ENCODE data around the gene HOXA3. TPM values are rescaled to one million over a fixed set of nuclear protein-coding genes. Genes with fewer than 3 reads are reported as not detected.

The HOXA3 gene
- polyA plus RNA-seq, 1 donor (not counting 4 experiments of a cell fraction or from before 2014, with no cell fraction given), result 0.58 TPM

DNA sequence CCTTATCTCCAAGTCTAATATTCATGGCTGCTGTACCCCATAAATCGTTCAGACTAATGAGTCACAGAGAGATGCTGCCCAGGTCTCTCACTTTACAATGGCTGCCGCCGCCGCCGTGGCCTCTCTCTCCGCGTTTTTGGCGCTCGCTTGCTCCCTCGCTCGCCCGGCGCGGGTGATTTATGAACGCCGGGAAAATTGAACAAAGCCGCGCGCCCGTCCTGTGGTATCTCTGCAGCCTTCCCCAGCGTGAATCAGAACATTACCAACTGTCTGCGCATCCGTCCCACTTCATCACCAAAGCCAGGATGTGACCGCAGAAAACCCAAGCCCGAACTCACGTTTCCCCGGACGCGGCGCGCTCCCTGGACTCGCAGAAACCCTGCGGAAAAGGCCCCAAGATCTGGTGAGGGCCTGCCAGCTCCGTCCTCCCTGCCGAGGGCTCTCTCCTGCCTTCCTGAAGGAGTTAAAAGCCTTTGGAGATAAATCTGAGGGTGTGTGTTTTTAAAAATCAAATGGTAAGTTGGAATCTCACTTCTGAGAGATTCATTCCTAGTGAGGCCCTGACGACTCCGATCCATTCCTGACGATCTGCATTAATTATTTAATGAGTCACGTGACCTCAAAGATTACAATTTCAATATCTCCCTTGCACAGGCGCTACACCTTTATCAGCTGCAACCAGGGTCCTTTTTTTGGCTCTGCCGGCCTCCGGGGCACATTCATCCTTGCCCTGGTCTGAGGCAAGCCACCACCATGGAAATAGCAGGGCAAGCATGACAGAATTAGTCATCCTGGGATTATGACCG lies 28.1 kb downstream of the HOXA3 start:
- Histone ChIP-seq H4K20me1 (ENCODE audit: control insufficient read depth, extremely low read depth, insufficient read depth, low read length) (no peaks in the 10 kb centered on the region), H3K9ac (ENCODE audit: control insufficient read depth, extremely low read depth, insufficient read depth, low read length) (no peak overlapping the region), H3K4me3 (ENCODE audit: control insufficient read depth in 2 of 3, extremely low read depth in 1 of 3, insufficient read depth in 2 of 3, low read depth in 1 of 3, low read length in 3 of 3) (no peak overlapping the region), H3K27ac (ENCODE audit: control insufficient read depth, insufficient read depth, low read length) (no peak overlapping the region), H3K9me1 (ENCODE audit: control insufficient read depth, extremely low read depth, insufficient read depth, low read length) (no peaks in the 10 kb centered on the region), H3K4me2 (ENCODE audit: control insufficient read depth, extremely low read depth, insufficient read depth, low read depth, low read length) (peak overlapping the region; percentile 38), H3K9me3 (ENCODE audit: control insufficient read depth, low read depth, low read length) (no peaks in the 10 kb centered on the region), H3K27me3 (ENCODE audit: control insufficient read depth, extremely low read depth, insufficient read depth, low read length) (no peaks in the 10 kb centered on the region), H3K36me3 (ENCODE audit: control insufficient read depth in 2 of 2, extremely low read depth in 1 of 2, insufficient read depth in 2 of 2, low read length in 2 of 2) (peaks cover 0 to 4% of the 10 kb centered on the region in 2 experiments), H2AFZ (ENCODE audit: control insufficient read depth, low read length) (no peak overlapping the region), H3K4me1 (ENCODE audit: control insufficient read depth, extremely low read depth, insufficient read depth, low read length) (no peaks in the 10 kb centered on the region), H3K79me2 (ENCODE audit: control insufficient read depth, insufficient read depth, low read length) (no peaks in the 10 kb centered on the region)
- DNase-seq (ENCODE audit: low read depth, low spot score) (no peak), FAIRE-seq (no peak)
- dilution Hi-C loops (cut with MboI; ENCODE audit: extremely low pct_ligation_motif_present, low sequenced_read_pairs), result no loop called here
- TF ChIP-seq, protein P1, sequence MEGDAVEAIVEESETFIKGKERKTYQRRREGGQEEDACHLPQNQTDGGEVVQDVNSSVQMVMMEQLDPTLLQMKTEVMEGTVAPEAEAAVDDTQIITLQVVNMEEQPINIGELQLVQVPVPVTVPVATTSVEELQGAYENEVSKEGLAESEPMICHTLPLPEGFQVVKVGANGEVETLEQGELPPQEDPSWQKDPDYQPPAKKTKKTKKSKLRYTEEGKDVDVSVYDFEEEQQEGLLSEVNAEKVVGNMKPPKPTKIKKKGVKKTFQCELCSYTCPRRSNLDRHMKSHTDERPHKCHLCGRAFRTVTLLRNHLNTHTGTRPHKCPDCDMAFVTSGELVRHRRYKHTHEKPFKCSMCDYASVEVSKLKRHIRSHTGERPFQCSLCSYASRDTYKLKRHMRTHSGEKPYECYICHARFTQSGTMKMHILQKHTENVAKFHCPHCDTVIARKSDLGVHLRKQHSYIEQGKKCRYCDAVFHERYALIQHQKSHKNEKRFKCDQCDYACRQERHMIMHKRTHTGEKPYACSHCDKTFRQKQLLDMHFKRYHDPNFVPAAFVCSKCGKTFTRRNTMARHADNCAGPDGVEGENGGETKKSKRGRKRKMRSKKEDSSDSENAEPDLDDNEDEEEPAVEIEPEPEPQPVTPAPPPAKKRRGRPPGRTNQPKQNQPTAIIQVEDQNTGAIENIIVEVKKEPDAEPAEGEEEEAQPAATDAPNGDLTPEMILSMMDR (optimal IDR thresholded peaks at IDR 0.05 in 1 of 3, IDR thresholded peaks at IDR 0.05 in 1 of 3, conservative IDR thresholded peaks at IDR 0.05 in 1 of 3; ENCODE audit: extremely low read depth in 1 of 3, insufficient read depth in 2 of 3, low read length in 3 of 3), result no peak
- TF ChIP-seq EZH2 (IDR thresholded peaks at IDR 0.05; ENCODE audit: low read length), result no peak

DNA sequence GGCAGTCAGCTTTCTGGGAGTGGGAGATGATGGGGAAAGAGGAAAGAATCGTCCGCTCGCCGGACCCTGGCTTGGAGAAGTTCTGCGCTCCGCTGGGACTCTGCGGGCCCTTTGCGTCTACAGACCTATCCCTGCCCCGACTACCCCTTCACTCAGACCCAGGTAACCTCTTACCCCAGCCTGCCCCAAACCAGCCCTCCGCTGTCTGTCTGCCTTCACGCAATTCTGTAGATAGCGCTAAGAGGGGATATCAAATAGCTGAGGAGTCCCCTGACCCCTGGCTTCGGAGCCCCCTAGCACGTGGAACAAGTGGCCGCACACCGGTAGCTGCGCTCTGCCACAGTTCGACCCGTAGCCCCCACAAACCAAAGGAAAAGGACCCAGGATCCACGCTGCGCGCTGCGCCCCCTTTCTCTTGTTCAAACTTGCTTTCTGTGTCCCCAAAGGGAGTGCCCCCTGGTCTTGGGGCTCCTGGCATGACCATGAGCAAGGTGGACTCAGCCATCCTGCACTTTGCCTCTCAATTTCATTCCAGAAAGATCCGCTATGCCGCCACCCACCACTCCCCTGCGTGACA lies 28.8 kb downstream of the HOXA3 start:
- FAIRE-seq, result no peak
- Histone ChIP-seq H3K9me1 (ENCODE audit: control insufficient read depth, extremely low read depth, insufficient read depth, low read length) (no peaks in the 10 kb centered on the region), H3K27ac (ENCODE audit: control insufficient read depth, insufficient read depth, low read length) (no peak overlapping the region), H4K20me1 (ENCODE audit: control insufficient read depth, extremely low read depth, insufficient read depth, low read length) (no peaks in the 10 kb centered on the region), H3K4me1 (ENCODE audit: control insufficient read depth, extremely low read depth, insufficient read depth, low read length) (no peaks in the 10 kb centered on the region), H3K27me3 (ENCODE audit: control insufficient read depth, extremely low read depth, insufficient read depth, low read length) (no peaks in the 10 kb centered on the region), H3K4me2 (ENCODE audit: control insufficient read depth, extremely low read depth, insufficient read depth, low read depth, low read length) (peak overlapping the region; percentile 38), H3K9ac (ENCODE audit: control insufficient read depth, extremely low read depth, insufficient read depth, low read length) (peak overlapping the region; percentile 42), H3K9me3 (ENCODE audit: control insufficient read depth, low read depth, low read length) (no peaks in the 10 kb centered on the region), H3K79me2 (ENCODE audit: control insufficient read depth, insufficient read depth, low read length) (no peaks in the 10 kb centered on the region), H3K36me3 (ENCODE audit: control insufficient read depth in 2 of 2, extremely low read depth in 1 of 2, insufficient read depth in 2 of 2, low read length in 2 of 2) (peaks cover 0 to 4% of the 10 kb centered on the region in 2 experiments), H3K4me3 (ENCODE audit: control insufficient read depth in 2 of 3, extremely low read depth in 1 of 3, insufficient read depth in 2 of 3, low read depth in 1 of 3, low read length in 3 of 3) (no peak overlapping the region), H2AFZ (ENCODE audit: control insufficient read depth, low read length) (no peak overlapping the region)
- TF ChIP-seq EZH2 (IDR thresholded peaks at IDR 0.05; ENCODE audit: low read length), result no peak
- TF ChIP-seq, protein P1 (optimal IDR thresholded peaks at IDR 0.05 in 1 of 3, IDR thresholded peaks at IDR 0.05 in 1 of 3, conservative IDR thresholded peaks at IDR 0.05 in 1 of 3; ENCODE audit: extremely low read depth in 1 of 3, insufficient read depth in 2 of 3, low read length in 3 of 3), result no peak
- DNase-seq (ENCODE audit: low read depth, low spot score), result no peak
- dilution Hi-C loops (cut with MboI; ENCODE audit: extremely low pct_ligation_motif_present, low sequenced_read_pairs), result no loop called here

All from keratinocyte (primary cell).